ENCODE measurements around the gene SLC25A21.
"Not testable (repeated sequence)": the region's sequence is repeated elsewhere in the genome, so short reads cannot be mapped to it uniquely, and the experiment has no call there.

The SLC25A21 gene

DNA sequence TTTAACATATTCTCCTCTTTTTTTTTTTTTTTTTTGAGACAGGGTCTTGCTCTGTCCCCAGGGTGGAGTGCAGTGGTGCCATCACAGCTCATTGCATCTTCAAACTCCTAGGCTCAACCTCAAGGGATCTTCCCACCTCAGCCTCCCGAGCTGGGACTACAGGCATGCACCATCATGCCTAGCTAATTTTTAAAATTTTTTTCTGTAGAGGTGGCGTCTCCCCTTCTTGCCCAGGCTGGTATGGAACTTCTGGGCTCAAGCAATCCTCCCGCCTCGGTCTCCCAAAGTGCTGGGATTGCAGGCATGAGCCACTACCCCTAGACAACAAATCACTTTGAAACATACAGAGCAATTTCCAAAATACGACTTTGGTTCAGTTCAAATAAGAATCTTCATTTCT, 355.9 kb downstream of the SLC25A21 start:
- DNase-seq = no peak

DNA sequence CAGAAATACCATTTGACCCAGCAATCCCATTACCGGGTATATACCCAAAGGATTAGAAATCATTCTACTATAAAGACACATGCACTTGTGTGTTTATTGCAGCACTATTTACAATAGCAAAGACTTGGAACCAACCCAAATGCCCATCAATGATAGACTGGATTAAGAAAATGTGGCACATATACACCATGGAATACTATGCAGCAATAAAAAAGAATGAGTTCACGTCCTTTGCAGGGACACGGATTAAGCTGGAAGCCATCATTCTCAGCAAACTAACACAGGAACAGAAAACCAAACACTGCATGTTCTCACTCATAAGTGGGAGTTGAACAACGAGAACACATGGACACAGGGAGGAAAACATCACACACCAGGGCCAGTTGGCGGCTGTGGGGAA, 357.6 kb downstream of the SLC25A21 start:
- DNase-seq = not testable (repeated sequence)

DNA sequence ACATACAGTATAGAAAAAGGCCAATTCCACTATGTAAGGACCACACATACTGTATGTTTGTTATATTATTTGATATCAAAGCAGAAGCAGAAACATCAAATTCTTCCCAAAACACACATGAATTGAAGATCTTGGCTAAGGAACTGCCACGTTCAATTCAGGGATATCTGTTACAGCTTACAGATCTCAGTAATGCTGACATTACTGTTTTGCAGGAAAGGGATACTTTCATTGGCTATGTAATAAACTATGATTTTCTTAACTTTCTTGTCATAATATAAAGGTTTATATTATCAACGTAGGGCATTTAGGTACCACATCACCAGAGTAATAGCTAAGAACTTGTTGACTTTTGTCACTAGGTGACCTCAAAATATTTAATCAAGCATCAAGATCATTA, 362.2 kb downstream of the SLC25A21 start:
- no peak for DNase-seq

DNA sequence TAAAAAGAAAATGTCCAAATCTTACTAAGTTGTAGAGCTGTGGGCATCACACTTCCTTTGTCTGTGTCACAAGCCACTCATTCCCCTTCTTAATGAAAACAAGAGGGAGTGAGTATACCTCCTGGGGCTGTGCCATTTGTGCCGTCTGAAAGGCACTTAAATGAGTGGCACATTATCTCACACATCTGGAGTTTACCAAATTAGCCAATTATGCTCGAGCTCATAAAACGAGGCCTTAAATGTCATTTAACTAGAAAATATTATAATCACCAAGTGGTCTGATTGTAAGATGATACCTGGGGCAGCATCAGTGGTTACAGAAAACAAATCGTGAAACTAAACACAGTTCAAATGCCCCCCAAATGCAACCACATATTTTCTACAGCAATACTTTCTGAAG, 364.7 kb downstream of the SLC25A21 start:
- DNase-seq = no peak

DNA sequence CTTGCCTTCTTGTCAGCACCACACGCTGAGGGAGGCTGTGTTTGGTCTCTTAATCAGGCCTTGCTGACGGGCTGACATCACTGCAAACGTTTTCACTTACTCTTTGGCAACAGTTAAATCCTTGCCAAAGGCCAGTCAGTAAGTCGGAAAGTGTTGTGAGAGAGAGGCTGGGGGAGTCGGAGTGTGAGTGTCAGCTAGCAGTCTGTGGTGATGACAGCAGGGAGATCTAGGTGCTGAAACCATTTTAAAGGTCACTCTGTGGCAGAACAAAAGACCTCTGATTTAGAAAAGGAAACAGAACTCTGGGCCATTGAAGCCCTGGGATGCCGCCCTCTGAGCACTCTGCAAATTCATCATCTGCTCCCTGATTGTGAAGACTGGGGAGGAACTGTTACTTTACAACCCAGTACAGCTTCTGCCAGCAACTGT, 367.3 kb downstream of the SLC25A21 start:
- no peak for DNase-seq

DNA sequence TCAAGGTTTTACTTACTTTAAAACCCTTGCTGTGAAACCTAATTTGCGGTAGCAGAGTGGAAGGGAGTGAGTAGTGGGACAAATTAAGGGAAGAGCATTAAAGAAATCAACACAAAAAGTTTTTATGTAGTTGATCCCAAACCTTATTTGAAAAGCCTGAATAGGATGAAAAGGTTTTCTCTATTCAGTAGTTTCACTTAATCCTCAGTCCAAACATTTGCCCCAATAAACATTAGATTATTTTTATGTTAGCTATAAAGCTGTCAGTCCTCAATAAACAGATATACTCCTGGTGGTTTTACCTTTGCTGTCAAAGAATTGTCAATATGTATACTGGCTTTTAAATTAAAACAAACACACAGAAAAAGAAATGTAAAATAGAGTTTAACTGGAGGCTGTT, 374.8 kb downstream of the SLC25A21 start:
- no peak for DNase-seq

DNA sequence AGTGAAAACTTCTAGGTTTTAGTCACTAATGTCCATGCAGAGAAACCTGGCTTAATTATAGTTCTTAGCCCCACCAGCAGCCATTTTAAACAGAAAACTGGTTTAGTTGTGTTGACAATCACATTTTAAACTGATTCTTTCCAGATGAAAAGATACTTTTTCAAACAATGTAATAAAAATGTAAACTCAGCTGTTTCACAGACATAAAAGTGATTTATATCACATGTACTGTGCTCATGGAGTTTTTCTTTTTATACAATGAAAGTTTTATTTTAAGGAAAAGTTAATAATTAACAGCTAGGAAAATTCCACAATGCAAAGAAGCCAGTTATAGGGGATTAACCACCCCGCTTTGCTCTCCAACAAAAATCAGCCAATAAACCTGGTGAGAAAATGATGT, 381.0 kb downstream of the SLC25A21 start:
- DNase-seq = no peak

DNA sequence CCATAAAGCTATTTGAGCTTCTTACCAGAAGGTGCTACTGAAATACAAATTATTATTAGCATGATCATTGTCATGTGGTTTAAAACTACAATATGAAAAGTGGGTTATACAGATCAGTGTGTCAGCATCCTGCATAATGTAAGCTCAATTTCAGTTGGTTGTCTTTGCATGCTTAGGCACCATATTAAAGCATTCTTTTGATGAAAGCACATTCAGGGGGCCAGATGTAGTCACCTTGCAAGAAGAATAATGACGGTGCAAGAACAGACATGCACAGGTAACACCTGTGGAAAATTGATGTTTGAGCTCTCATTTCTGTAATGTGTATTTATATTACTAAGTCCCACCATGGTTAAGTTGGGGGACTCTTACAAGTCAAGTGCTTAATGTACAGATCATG, 386.9 kb downstream of the SLC25A21 start:
- DNase-seq = no peak

DNA sequence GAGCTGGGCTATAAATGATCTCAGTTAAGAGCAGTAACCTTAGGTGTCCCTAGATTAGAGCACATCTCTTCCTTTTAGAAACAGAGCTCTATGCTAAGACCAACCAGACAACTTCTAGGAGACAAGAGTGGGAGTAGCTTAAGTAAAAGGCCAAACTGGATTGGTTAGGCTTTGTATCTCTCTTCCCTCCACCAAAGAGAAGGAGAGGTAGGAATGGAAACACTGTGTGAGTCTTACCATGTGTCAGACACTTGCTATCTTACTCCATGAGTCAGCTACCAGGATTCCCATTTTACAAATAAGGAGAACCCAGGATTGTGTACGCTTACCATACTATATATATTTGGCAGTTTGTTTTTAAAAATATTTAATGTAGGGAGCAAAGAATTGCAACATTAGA, 387.9 kb downstream of the SLC25A21 start:
- DNase-seq = no peak

DNA sequence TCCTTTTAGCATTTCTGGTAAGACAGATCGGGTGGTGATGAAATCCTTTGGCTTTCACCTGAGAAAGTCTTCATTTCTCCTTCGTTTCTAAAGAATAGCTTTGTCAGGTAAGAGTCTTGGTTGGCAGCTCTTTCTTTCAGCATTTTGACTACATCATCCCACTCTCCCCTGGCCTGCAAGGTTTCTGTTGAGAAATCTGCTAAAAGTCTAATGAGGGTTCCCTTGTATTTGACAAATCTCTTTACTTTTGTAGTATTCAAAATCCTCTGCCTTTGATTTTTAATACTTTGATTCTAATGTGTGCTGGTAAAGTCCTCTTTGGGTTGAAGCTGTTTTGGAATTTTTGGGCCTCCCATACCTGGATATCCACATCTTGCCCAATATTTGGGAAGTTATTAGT, 390.5 kb downstream of the SLC25A21 start:
- no peak for DNase-seq

DNA sequence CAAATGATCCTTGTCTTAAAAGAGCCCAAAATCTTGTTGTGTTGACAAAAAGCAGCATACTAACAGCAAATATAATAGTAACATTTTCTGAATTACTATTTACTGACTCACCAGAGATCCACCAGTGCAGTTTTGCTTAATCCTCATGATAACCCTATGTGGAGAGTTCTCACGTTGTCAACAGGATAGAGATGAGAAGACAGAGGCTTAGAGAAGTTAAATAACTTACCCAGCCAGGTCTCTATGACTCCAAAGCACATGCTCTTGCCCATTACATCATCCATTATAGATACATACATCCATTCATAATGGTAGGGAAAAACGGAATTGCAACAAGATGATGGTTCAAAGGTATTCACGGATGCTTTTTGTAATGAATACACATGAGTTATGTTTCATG, 398.8 kb downstream of the SLC25A21 start:
- no peak for DNase-seq

DNA sequence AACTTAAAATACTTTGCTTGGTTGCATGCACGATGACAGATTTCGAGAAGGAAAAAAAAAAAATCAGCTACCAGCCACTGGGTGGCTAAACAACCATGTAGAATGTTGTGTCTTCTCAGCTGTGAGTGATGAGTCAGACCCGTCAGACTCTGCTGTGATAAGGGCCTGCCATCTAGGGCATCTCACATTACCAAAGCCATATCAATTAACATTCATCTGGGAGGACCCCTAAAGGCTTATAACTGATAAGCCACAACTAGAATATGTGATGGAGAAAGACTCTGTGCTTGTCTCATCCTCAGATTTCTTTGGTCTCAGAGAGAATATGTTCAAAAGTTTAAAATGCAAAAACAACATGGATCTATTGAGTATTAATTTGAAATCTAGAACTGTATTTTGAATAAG, 399.3 kb downstream of the SLC25A21 start:
- no peak for DNase-seq

DNA sequence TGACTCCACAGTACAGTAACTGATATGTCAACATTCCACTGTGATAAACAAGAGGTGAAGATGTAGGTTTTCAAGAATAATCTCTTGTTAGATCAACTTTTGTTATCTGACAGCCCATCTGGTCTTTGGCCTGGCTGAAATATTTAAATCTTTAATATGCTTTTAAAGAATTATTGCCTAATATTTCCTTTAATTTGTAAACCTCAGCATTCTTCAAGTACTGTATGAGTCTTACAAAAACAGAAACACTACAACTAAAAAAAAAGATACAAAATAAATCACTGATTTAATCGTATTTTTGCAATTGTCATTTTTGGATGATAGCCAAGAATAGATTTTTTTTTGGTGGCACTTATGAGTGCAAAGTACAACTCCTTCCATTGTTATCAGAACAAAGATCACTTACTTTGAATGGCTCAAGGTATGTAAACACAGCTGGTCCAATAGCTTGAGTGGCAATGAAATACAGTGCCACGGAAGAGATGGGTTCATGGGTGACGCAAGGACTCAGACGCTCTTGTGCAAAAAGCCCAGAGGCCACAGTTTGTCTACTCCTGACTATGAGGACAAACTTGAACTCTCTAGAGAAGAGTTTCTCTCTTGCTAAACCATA, 401.3 kb downstream of the SLC25A21 start:
- DNase-seq = no peak

DNA sequence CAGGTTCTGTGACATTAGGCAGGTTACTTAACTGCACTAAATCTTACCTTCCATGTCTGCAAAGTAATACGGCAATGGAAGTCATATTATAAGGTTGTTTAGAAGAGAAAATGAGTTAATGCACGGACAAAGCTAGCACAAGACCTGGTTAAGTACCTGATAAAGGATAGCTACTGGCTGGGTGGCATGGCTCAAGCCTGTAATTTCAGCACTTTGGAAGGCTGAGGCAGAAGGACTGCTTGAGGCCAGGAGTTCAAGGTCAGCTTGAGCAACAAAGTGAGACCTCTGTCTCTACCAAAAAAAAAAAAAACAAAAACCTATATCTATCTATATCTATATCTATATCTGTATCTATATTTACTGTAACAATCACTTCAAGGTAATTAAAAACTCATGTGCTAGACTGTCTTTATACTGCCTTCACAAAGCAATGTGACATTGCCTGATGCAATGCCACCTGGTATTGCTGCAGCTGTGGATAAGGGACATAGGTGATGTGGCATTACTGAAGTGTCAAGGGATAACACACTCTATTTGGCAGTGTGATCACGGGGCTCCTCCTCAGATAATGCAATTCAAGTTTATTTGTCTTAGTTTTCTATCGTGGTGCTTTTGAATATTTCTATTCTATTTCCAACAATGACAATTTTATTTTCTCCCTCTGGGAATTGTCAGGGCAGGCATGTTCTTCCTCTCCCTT, 403.6 kb downstream of the SLC25A21 start:
- DNase-seq = no peak

DNA sequence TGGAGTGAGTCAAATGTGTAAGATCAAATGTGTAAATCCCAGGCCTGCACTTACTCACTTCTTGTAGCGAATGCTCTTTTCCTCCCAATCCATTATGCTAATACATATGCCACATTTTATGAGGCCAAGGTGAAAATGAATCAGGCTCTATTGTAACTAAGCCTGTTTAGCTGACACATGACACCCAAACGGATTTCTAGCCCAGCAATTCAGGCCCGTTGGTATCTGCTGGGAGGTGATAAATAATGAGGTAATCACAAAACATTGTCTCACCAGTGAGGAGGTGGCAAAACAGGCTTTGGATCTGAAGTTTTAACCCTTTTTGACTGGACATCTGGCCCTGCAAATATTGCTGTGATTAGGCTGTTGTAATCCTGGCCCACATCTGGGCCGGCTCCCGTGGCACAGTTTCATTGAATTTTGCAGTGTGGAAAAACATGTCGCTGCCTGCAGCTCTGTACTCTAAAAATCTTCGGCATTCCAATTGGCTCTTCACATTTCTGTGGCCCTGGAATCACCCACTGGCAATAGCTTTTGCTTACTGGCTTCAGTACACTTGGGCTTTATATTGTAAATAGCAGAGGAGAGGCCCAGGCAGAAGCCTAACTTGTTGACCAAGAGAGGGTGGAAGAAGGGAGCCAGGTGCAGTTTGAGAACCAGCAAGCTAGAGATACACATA, 404.7 kb downstream of the SLC25A21 start:
- no peak for DNase-seq

DNA sequence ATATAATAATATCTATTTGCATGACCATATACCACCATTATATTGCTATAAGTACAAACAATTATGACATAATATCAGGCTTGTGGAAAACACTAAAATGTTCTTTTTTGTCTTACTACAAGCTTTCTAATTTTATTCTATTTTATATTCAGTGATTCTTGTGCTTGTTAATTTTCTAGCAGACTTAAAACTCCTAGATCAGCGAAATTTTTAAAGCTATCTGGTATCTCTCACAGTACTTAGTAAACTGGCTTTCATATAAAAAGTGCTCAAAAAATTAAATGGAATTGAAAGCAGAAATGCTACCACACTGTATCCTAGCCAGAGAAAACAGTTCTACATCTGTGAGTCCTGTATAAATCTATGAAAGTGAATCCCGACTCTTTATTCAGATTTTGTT, 405.4 kb downstream of the SLC25A21 start:
- DNase-seq = no peak

DNA sequence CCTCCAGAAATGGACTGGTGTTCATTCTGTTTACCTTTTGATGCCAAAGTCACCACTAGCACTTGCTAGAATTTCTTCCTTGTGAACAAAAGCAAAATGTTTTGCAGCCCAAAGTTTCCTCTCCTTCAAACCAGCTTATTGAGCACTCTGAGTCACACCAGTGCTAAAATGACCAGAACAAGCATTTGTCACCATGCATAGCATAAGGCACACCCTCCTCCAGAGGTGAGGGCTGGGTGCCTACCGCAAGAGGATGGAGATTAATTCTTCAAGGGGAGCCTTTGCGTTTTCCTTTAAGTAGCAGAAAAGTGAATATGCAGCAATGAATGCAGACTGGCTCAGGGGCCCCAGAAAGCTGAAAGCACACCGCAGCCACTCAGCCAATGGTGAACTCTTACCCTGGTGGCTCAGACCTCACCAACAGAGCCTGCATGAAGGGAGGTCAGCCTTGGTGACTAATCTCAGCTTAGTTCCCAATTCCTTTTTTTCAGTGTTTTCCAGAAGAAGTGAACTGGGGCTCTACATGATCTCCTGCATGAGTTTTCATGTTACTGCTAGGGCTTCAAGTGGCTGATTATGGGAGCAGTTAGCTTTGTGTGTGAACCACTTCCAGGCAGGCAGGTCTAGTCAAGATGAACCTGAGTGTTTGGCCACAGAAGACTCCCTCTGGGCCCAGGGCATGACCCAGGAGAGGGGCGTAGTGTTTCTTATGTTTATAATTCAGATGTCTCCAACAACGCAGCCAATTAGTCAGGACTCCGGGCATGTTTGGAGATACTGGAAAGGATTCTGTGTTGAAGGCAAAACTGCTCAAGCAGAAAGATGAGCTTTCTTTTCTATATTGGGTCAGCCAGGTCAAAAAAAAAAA, 414.4 kb downstream of the SLC25A21 start:
- no peak for DNase-seq

DNA sequence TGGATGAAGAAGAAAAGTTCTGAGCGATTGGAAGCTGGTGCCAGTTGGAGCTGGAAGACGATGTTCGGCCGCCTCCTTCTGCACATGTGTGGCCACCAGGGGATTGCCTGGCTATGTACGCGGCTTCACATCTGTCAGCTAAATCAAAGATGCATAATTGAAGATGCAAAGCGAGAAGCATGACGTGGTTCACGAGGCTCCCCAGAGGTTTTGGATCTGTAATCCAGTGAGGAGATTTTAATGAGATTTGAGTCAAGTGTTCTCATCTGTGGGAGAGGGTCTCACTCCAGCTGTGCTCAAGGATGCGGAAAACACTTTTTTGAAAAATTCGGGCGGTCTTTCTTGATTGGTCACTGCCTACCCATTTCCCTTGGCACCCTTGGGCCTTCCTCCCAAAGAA, 416.2 kb downstream of the SLC25A21 start:
- DNase-seq = no peak

DNA sequence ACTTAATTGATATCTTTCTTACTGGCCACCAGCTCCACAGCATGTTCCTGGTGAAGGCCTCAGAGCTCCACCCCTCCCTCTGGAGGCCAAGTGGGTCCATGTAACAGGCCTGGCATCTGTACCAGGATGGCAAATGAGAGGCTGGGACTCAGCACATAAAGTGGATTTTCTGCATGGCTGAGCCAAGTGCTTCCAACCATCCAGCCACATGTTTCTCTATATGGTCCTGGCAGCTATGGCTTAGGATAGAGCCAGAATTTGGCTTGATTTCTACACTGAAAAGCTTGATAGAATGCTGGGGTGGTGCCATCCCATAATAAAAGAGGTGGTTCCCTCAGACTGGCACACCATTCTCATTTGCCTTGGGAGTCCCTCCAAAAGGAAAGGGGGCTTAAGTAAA, 416.6 kb downstream of the SLC25A21 start:
- no peak for DNase-seq

DNA sequence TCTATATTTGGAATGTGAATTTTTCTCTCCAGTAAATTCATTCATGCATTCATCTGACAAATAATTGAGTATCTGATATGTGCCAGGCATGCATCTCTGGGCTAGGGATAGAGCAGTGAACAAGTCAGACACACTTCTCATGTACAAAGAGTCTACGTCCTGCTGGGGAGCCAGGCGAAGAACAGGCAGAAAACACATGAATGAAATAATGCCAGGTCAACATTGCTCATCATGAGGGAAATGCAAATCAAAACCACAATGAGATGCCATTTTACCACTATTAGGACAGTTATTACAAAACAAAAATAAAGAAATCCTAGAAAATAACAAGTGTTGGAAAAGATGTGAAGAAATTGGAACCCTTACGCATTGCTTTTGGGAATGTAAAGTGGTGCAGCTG, 420.5 kb downstream of the SLC25A21 start:
- DNase-seq = no peak

DNA sequence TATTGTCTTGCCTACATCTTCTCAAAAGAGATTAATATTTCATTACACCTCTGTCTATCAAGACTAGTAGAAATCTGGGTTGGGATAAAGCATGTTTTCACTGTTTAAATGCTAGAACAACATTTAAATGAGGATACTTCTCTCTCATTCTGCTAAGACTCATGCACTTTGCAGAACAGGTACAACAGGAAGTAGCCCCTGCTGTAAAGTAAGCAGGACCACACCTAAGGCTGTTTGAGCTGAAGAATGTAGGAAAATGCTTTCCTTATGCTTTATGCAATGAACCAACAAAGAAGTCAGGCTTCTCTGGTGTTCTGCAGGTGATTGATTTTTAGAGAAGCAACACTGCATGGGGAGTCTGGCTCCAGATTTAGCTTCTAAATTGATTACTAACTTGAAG, 421.3 kb downstream of the SLC25A21 start:
- DNase-seq = no peak

DNA sequence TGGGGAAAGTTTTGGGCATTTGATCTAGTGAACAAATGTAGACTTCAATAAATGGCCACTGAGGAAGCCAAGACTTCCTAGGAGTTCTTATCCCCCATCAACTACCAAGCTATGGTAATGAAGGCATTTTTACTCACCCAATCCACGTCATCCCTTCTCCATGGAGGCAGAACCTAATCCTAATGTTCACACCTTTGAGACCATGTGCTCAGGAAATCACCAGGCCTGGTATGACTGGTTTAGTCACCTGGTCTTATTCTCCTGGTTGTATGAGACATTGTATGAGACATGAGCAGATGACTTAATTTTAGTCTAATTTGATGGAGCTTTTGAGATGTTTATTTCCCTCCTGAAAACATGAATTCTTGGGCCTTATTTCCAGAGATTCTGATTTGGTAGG, 422.2 kb downstream of the SLC25A21 start:
- DNase-seq = no peak

DNA sequence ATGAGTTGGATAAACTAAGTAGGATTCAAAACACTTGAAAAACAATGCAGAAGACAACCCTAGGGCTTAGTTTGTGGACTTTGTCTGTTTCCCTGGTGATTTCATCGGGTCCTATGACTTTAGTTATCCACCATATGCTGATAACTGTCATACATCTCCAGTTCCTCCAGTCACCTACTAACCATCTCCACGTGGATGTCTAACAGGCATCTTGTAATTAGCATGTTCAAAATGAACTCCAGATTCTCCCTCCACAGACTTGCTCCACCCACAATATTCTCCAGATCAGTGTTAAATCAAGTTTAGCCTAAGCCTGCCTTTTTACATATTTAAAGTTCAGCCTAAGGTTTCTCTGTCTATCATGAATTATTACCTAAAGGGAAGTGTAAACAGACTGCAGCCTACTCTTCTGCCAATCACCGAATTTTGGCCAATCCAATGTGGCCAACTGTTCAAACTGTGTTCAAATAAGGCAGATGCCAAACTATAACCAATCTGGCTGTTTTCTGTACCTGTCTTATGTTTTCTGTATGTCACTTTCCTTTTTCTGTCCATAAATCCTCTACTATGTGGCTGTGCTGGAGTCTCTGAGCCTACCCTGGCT, 423.7 kb downstream of the SLC25A21 start:
- no peak for DNase-seq

Data from stimulated activated CD8-positive, alpha-beta memory T cell treated with anti-CD3 and anti-CD28 coated beads, Interleukin-4, amount 100 ng/mL, for 48 hours (primary cell).